ENCODE measurements around the gene DNAJC21.

DNAJC21 gene

DNA sequence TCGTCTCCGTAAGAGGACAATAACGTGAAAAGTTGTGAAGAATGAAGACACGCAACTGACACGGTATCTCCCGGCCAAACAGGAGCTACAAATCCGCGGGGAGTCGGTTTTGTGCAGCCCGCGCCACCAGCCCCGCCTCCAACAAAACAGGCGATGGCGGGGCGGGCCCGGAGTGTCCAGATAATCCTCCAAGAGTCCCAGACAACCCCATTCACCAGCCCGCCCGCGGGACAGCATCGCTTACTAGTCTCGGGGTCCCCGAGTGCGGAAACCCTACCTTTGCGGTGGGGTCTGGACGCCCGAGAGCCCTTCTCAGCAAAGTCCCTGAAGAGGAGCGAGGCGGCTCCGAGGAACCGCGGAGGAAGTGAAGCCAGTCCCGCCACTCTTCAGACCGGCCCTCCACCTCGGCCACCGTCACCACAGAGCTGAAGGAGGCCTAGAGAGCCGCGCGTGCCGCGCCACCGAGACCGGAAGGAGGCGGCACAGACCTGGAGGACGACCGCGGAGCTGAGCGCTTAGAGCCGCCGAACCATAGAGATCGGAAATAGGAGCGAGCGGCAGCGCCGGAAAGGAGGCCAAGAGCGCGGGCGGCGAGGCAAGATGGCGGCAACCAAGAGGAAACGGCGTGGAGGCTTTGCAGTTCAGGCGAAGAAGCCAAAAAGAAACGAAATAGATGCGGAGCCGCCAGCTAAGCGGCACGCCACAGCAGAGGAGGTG is 14.1 kb upstream of the DNAJC21 start, which contains the start of the genes BRIX1 and RAD1:
BRIX1 (plus strand) TSS at position 573 of the 717 bp plus-strand sequence; CDS start at position 601, 28 bp downstream.
RAD1 (minus strand) TSS at position 366 of the 717 bp plus-strand sequence. CDS start 612 bp downstream, outside the sequence.
- Histone ChIP-seq H3K4me2 (ENCODE audit: insufficient read depth, low read length, poor library complexity, severe bottlenecking) (peak within 1 kb of the TSS; percentile 84), H3K14ac (ENCODE audit: low read length) (peak within 1 kb of the TSS; percentile 56), H2BK12ac (ENCODE audit: low read length) (no peak within 1 kb of the TSS), H2AFZ (ENCODE audit: low read length) (peak within 1 kb of the TSS; percentile 95), H3K27me3 (ENCODE audit: control insufficient read depth in 3 of 3, insufficient read depth in 3 of 3, low read depth in 1 of 3, low read length in 3 of 3) (no peaks in the 10 kb centered on the region), H3K18ac (ENCODE audit: low read length) (peak within 1 kb of the TSS; percentile 97), H4K91ac (ENCODE audit: low read depth, low read length, poor library complexity) (no peak within 1 kb of the TSS), H3K4me3 (ENCODE audit: low read length in 2 of 2) (peak within 1 kb of the TSS; percentile 94 to 95), H3K36me3 (replicated peaks in 1 of 2; ENCODE audit: control insufficient read depth in 2 of 2, insufficient read depth in 2 of 2, low read length in 2 of 2) (peaks cover 7 to 61% of the 10 kb centered on the region in 2 donors), H3K23ac (ENCODE audit: low read depth, low read length, poor library complexity) (peak within 1 kb of the TSS; percentile 97), H2BK120ac (ENCODE audit: low read depth, low read length) (no peak within 1 kb of the TSS), H3K79me1 (ENCODE audit: low read depth, low read length) (peaks cover 5% of the 10 kb centered on the region), H3K9ac (ENCODE audit: low read depth, low read length, poor library complexity) (peak within 1 kb of the TSS; percentile 97), H2BK15ac (ENCODE audit: low read length) (peak within 1 kb of the TSS; percentile 49), H3K4me1 (ENCODE audit: control insufficient read depth in 2 of 2, insufficient read depth in 1 of 2, low read depth in 1 of 2, low read length in 2 of 2) (peaks cover 4 to 8% of the 10 kb centered on the region in 2 donors), H3K4ac (ENCODE audit: low read length) (no peak within 1 kb of the TSS), H4K8ac (ENCODE audit: low read depth, low read length) (peak within 1 kb of the TSS; percentile 86), H3K27ac (replicated peaks; ENCODE audit: low read length) (peak within 1 kb of the TSS; percentile 88), H3K9me3 (replicated peaks in 1 of 2; ENCODE audit: control insufficient read depth in 2 of 2, insufficient read depth in 1 of 2, low read depth in 1 of 2, low read length in 2 of 2) (no peaks in the 10 kb centered on the region), H2BK5ac (ENCODE audit: low read length) (peak within 1 kb of the TSS; percentile 95), H2AK5ac (ENCODE audit: low read depth, low read length) (peak within 1 kb of the TSS; percentile 65)
- WGBS, 2 donors (ENCODE audit: extremely low coverage in 2 of 2, insufficient read length in 2 of 2, insufficient replicate concordance in 1 of 2), result no CpG with 5 or more reads among the region's 67 CpGs
- peak; percentile 93 for DNase-seq (ENCODE audit: low spot score)

DNA sequence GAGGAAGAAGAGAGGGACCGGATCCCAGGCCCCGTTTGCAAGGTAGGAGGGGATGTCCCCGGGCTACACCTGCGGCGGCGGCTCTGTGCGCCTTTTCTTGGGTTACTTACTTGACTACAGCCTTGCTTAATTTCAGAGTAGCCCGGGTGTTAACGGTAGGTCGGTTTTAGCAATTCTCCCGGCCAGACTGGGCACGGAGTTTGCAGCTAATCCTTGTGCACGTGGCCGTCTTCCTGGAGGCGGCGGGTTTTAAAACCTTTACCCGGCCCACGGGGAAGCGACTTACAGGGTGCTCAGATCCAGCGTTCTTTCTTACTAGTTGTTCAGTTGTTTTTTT is 13.5 kb upstream of the DNAJC21 start:
- Histone ChIP-seq H2BK15ac (ENCODE audit: low read length) (peak overlapping the region; percentile 49), H3K9me3 (replicated peaks in 1 of 2; ENCODE audit: control insufficient read depth in 2 of 2, insufficient read depth in 1 of 2, low read depth in 1 of 2, low read length in 2 of 2) (no peaks in the 10 kb centered on the region), H3K18ac (ENCODE audit: low read length) (peak overlapping the region; percentile 90), H2BK12ac (ENCODE audit: low read length) (no peak overlapping the region), H3K36me3 (replicated peaks in 1 of 2; ENCODE audit: control insufficient read depth in 2 of 2, insufficient read depth in 2 of 2, low read length in 2 of 2) (peaks cover 7 to 63% of the 10 kb centered on the region in 2 donors), H3K4me2 (ENCODE audit: insufficient read depth, low read length, poor library complexity, severe bottlenecking) (peak overlapping the region; percentile 84), H3K4me1 (ENCODE audit: control insufficient read depth in 2 of 2, insufficient read depth in 1 of 2, low read depth in 1 of 2, low read length in 2 of 2) (peaks cover 4 to 8% of the 10 kb centered on the region in 2 donors), H3K27ac (replicated peaks; ENCODE audit: low read length) (peak overlapping the region; percentile 57), H3K79me1 (ENCODE audit: low read depth, low read length) (peaks cover 5% of the 10 kb centered on the region), H4K91ac (ENCODE audit: low read depth, low read length, poor library complexity) (no peak overlapping the region), H3K27me3 (ENCODE audit: control insufficient read depth in 3 of 3, insufficient read depth in 3 of 3, low read depth in 1 of 3, low read length in 3 of 3) (no peaks in the 10 kb centered on the region), H2AFZ (ENCODE audit: low read length) (peak overlapping the region; percentile 89), H3K9ac (ENCODE audit: low read depth, low read length, poor library complexity) (peak overlapping the region; percentile 97), H2BK120ac (ENCODE audit: low read depth, low read length) (no peak overlapping the region), H4K8ac (ENCODE audit: low read depth, low read length) (peak overlapping the region; percentile 86), H2AK5ac (ENCODE audit: low read depth, low read length) (peak overlapping the region; percentile 65), H3K14ac (ENCODE audit: low read length) (peak overlapping the region; percentile 56), H3K4me3 (ENCODE audit: low read length in 2 of 2) (peak overlapping the region; percentile 94 to 95), H2BK5ac (ENCODE audit: low read length) (no peak overlapping the region), H3K4ac (ENCODE audit: low read length) (no peak overlapping the region), H3K23ac (ENCODE audit: low read depth, low read length, poor library complexity) (peak overlapping the region; percentile 97)
- no peak for DNase-seq (ENCODE audit: low spot score)
- WGBS, 2 donors (ENCODE audit: extremely low coverage in 2 of 2, insufficient read length in 2 of 2, insufficient replicate concordance in 1 of 2), result no CpG with 5 or more reads among the region's 20 CpGs

DNA sequence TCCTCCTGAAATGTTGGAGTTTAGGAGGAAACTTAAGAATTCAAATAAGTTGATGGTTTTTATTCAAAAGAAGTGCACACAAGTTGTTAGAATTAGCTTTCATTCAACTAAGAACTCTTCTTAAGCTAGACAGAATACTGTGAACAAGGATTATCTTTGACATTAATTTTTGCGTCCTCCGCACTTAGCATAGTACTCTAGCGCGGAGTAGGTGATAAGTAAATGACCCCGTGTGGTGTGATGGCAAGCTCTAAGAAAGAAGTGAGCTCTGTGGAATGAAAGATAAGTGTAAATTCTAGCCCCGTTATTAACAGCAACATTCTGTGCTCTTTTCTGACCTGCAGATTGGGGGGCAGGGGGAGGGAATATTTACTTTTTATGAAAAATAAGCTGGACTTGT is 12.8 kb upstream of the DNAJC21 start:
- Histone ChIP-seq H3K36me3 (replicated peaks in 1 of 2; ENCODE audit: control insufficient read depth in 2 of 2, insufficient read depth in 2 of 2, low read length in 2 of 2) (peaks cover 5 to 63% of the 10 kb centered on the region in 2 donors), H3K14ac (ENCODE audit: low read length) (no peak overlapping the region), H2BK15ac (ENCODE audit: low read length) (no peak overlapping the region), H3K4me3 (ENCODE audit: low read length in 2 of 2) (peak overlapping the region; percentile 94 to 95), H3K4me2 (ENCODE audit: insufficient read depth, low read length, poor library complexity, severe bottlenecking) (peak overlapping the region; percentile 84), H3K27ac (replicated peaks; ENCODE audit: low read length) (no peak overlapping the region), H3K4ac (ENCODE audit: low read length) (no peak overlapping the region), H2AK5ac (ENCODE audit: low read depth, low read length) (no peak overlapping the region), H3K27me3 (ENCODE audit: control insufficient read depth in 3 of 3, insufficient read depth in 3 of 3, low read depth in 1 of 3, low read length in 3 of 3) (no peaks in the 10 kb centered on the region), H3K9me3 (replicated peaks in 1 of 2; ENCODE audit: control insufficient read depth in 2 of 2, insufficient read depth in 1 of 2, low read depth in 1 of 2, low read length in 2 of 2) (no peaks in the 10 kb centered on the region), H3K23ac (ENCODE audit: low read depth, low read length, poor library complexity) (no peak overlapping the region), H2AFZ (ENCODE audit: low read length) (no peak overlapping the region), H4K91ac (ENCODE audit: low read depth, low read length, poor library complexity) (no peak overlapping the region), H2BK5ac (ENCODE audit: low read length) (no peak overlapping the region), H3K4me1 (ENCODE audit: control insufficient read depth in 2 of 2, insufficient read depth in 1 of 2, low read depth in 1 of 2, low read length in 2 of 2) (peaks cover 4 to 8% of the 10 kb centered on the region in 2 donors), H2BK12ac (ENCODE audit: low read length) (no peak overlapping the region), H2BK120ac (ENCODE audit: low read depth, low read length) (no peak overlapping the region), H4K8ac (ENCODE audit: low read depth, low read length) (no peak overlapping the region), H3K9ac (ENCODE audit: low read depth, low read length, poor library complexity) (no peak overlapping the region), H3K18ac (ENCODE audit: low read length) (no peak overlapping the region), H3K79me1 (ENCODE audit: low read depth, low read length) (peaks cover 5% of the 10 kb centered on the region)
- no CpG with 5 or more reads among the region's 6 CpGs for WGBS, 2 donors (ENCODE audit: extremely low coverage in 2 of 2, insufficient read length in 2 of 2, insufficient replicate concordance in 1 of 2)
- no peak for DNase-seq (ENCODE audit: low spot score)

DNA sequence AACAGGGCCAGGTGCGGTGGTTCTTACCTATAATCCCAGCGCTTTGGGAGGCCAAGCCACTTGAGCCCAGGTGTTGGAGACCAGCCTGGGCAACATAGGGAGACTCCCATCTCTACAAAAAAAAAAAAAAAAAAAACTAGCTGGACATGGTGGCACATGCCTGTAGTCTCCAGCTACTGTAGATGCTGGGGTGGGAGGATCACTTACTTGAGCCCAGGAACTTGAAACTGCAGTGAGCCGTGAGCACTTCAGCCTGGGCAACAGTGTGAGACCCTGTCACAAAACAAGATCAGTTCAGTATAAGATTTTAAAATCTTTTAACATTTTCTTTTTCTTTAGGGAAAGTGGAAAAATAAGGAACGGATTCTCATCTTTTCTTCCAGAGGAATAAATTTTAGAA is 11.3 kb upstream of the DNAJC21 start:
- no peak overlapping the region for H2BK5ac ChIP-seq (ENCODE audit: low read length)
- WGBS, 2 donors (ENCODE audit: extremely low coverage in 2 of 2, insufficient read length in 2 of 2, insufficient replicate concordance in 1 of 2), result no CpG with 5 or more reads among the region's 4 CpGs
- no peak overlapping the region for H3K23ac ChIP-seq (ENCODE audit: low read depth, low read length, poor library complexity)

More for the DNA sequence above, 11.3 kb upstream of the DNAJC21 start:
- no peak overlapping the region for H3K4ac ChIP-seq (ENCODE audit: low read length)
- H3K4me1 ChIP-seq (ENCODE audit: control insufficient read depth in 2 of 2, insufficient read depth in 1 of 2, low read depth in 1 of 2, low read length in 2 of 2), result peaks cover 4 to 8% of the 10 kb centered on the region in 2 donors
- H4K91ac ChIP-seq (ENCODE audit: low read depth, low read length, poor library complexity), result no peak overlapping the region
- H3K27ac ChIP-seq (replicated peaks; ENCODE audit: low read length), result no peak overlapping the region
- H2BK12ac ChIP-seq (ENCODE audit: low read length), result no peak overlapping the region
- H3K9me3 ChIP-seq (replicated peaks in 1 of 2; ENCODE audit: control insufficient read depth in 2 of 2, insufficient read depth in 1 of 2, low read depth in 1 of 2, low read length in 2 of 2), result no peaks in the 10 kb centered on the region
- DNase-seq (ENCODE audit: low spot score), result no peak
- no peak overlapping the region for H2AK5ac ChIP-seq (ENCODE audit: low read depth, low read length)
- no peak overlapping the region for H3K4me3 ChIP-seq (ENCODE audit: low read length in 2 of 2)
- peaks cover 4 to 66% of the 10 kb centered on the region in 2 donors for H3K36me3 ChIP-seq (replicated peaks in 1 of 2; ENCODE audit: control insufficient read depth in 2 of 2, insufficient read depth in 2 of 2, low read length in 2 of 2)
- no peak overlapping the region for H2BK15ac ChIP-seq (ENCODE audit: low read length)
- no peak overlapping the region for H4K8ac ChIP-seq (ENCODE audit: low read depth, low read length)
- no peak overlapping the region for H2BK120ac ChIP-seq (ENCODE audit: low read depth, low read length)
- H3K14ac ChIP-seq (ENCODE audit: low read length), result no peak overlapping the region
- no peak overlapping the region for H3K9ac ChIP-seq (ENCODE audit: low read depth, low read length, poor library complexity)
- H3K18ac ChIP-seq (ENCODE audit: low read length), result no peak overlapping the region
- H3K79me1 ChIP-seq (ENCODE audit: low read depth, low read length), result peaks cover 5% of the 10 kb centered on the region
- no peak overlapping the region for H3K4me2 ChIP-seq (ENCODE audit: insufficient read depth, low read length, poor library complexity, severe bottlenecking)
- no peak overlapping the region for H2AFZ ChIP-seq (ENCODE audit: low read length)
- H3K27me3 ChIP-seq (ENCODE audit: control insufficient read depth in 3 of 3, insufficient read depth in 3 of 3, low read depth in 1 of 3, low read length in 3 of 3), result no peaks in the 10 kb centered on the region
